ENCODE data around the gene SCYGR3. TPM values are rescaled to one million over a fixed set of nuclear protein-coding genes. Genes with fewer than 3 reads are reported as not detected.

Gene SCYGR3
- total and polyA plus RNA-seq, 4 donors: not detected

GRCh38 chr2:227570615-227571014, 44.0 kb downstream of the SCYGR3 start:
- H3K27me3 ChIP-seq (ENCODE audit: control insufficient read depth in 3 of 3, insufficient read depth in 3 of 3, low read length in 2 of 3): no peaks in the 10 kb centered on the region
- ATAC-seq (ENCODE audit: insufficient read depth, low FRiP score) (no peak), DNase-seq (no peak)
- H3K36me3 ChIP-seq (ENCODE audit: control insufficient read depth in 4 of 4, insufficient read depth in 4 of 4, low read length in 4 of 4): peaks cover 0 to 2% (median 0%) of the 10 kb centered on the region in 4 donors
- no peak for TF ChIP-seq CTCF (IDR thresholded peaks at IDR 0.05; ENCODE audit: control extremely low read depth, extremely low read depth)
- H3K4me3 ChIP-seq: no peak overlapping the region
- no peak overlapping the region for H3K9ac ChIP-seq (ENCODE audit: insufficient read depth in 1 of 2, low read length in 2 of 2)
- 57 to 66% methylated on average over 1 of the region's 1 CpG for WGBS, 2 donors
- H3K4me1 ChIP-seq (ENCODE audit: control insufficient read depth in 5 of 5, insufficient read depth in 5 of 5, low read length in 5 of 5): no peaks in the 10 kb centered on the region
- no peak overlapping the region for H3K27ac ChIP-seq (ENCODE audit: low read depth in 1 of 2, low read length in 1 of 2)
- no peaks in the 10 kb centered on the region for H3K9me3 ChIP-seq (ENCODE audit: control insufficient read depth in 4 of 4, insufficient read depth in 3 of 4, low read length in 3 of 4)

DNA sequence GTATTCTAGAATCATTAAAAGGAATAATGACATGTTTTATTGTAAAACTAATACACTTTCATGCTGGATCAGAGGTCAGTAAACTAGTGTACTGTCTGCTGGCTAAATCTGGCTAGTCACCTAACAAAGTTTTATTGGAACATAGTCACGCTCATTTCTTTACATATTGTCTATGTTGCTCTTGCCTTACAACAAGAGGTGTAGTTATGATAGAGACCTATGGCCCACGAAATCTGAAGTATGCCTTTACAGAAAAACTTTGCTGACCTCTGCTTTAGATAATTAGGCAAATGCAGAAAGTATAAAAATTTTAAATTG, 45.8 kb downstream of the SCYGR3 start:
- WGBS, 2 donors: 87 to 94% methylated on average over 2 of the region's 2 CpGs
- peaks cover 0 to 2% (median 0%) of the 10 kb centered on the region in 4 donors for H3K36me3 ChIP-seq (ENCODE audit: control insufficient read depth in 4 of 4, insufficient read depth in 4 of 4, low read length in 4 of 4)
- TF ChIP-seq CTCF (IDR thresholded peaks at IDR 0.05; ENCODE audit: control extremely low read depth, extremely low read depth): no peak
- no peak overlapping the region for H3K9ac ChIP-seq (ENCODE audit: insufficient read depth in 1 of 2, low read length in 2 of 2)
- H3K9me3 ChIP-seq (ENCODE audit: control insufficient read depth in 4 of 4, insufficient read depth in 3 of 4, low read length in 3 of 4): no peaks in the 10 kb centered on the region
- H3K4me3 ChIP-seq: no peak overlapping the region
- no peak overlapping the region for H3K27ac ChIP-seq (ENCODE audit: low read depth in 1 of 2, low read length in 1 of 2)
- ATAC-seq (ENCODE audit: insufficient read depth, low FRiP score) (no peak), DNase-seq (no peak)
- H3K4me1 ChIP-seq (ENCODE audit: control insufficient read depth in 5 of 5, insufficient read depth in 5 of 5, low read length in 5 of 5): no peaks in the 10 kb centered on the region
- H3K27me3 ChIP-seq (ENCODE audit: control insufficient read depth in 3 of 3, insufficient read depth in 3 of 3, low read length in 2 of 3): no peaks in the 10 kb centered on the region

GRCh38 chr2:227566012-227566411, 48.6 kb downstream of the SCYGR3 start:
- TF ChIP-seq CTCF (IDR thresholded peaks at IDR 0.05; ENCODE audit: control extremely low read depth, extremely low read depth): no peak
- H3K36me3 ChIP-seq (ENCODE audit: control insufficient read depth in 4 of 4, insufficient read depth in 4 of 4, low read length in 4 of 4): peaks cover 0 to 2% (median 0%) of the 10 kb centered on the region in 4 donors
- DNase-seq: no peak
- H3K9me3 ChIP-seq (ENCODE audit: control insufficient read depth in 4 of 4, insufficient read depth in 3 of 4, low read length in 3 of 4): no peaks in the 10 kb centered on the region
- no peak overlapping the region for H3K27ac ChIP-seq (ENCODE audit: low read depth in 1 of 2, low read length in 1 of 2)
- 64 to 75% methylated on average over 3 of the region's 3 CpGs for WGBS, 2 donors
- no peak for ATAC-seq (ENCODE audit: insufficient read depth, low FRiP score)
- no peak overlapping the region for H3K9ac ChIP-seq (ENCODE audit: insufficient read depth in 1 of 2, low read length in 2 of 2)
- no peak overlapping the region for H3K4me3 ChIP-seq
- no peaks in the 10 kb centered on the region for H3K4me1 ChIP-seq (ENCODE audit: control insufficient read depth in 5 of 5, insufficient read depth in 5 of 5, low read length in 5 of 5)
- H3K27me3 ChIP-seq (ENCODE audit: control insufficient read depth in 3 of 3, insufficient read depth in 3 of 3, low read length in 2 of 3): no peaks in the 10 kb centered on the region

DNA sequence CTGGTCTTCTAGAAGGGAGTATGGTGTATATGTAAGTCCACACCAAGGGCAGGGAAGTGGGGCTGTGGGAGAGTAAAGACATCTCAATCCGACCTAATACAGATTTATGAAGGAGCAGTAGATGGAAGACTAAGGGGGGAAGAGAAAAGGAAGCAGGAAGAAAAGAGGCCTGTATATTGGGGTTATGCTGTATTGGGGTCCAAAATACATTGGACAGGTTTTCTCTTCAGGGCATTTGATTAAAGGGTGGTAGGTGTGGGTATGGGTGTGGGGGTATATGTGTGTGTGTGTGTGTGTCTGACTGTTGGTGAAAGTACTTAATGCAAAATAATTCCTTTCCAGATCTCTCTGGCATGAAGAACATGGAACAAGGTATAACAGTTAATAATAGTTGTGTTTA, 49.6 kb downstream of the SCYGR3 start:
- DNase-seq: no peak
- peaks cover 0 to 2% (median 0%) of the 10 kb centered on the region in 4 donors for H3K36me3 ChIP-seq (ENCODE audit: control insufficient read depth in 4 of 4, insufficient read depth in 4 of 4, low read length in 4 of 4)
- H3K27ac ChIP-seq (ENCODE audit: low read depth in 1 of 2, low read length in 1 of 2): no peak overlapping the region
- H3K4me3 ChIP-seq: no peak overlapping the region
- 95 to 96% methylated on average over 1 of the region's 1 CpG for WGBS, 2 donors
- no peaks in the 10 kb centered on the region for H3K27me3 ChIP-seq (ENCODE audit: control insufficient read depth in 3 of 3, insufficient read depth in 3 of 3, low read length in 2 of 3)
- ATAC-seq (ENCODE audit: insufficient read depth, low FRiP score): no peak
- H3K9ac ChIP-seq (ENCODE audit: insufficient read depth in 1 of 2, low read length in 2 of 2): no peak overlapping the region
- H3K9me3 ChIP-seq (ENCODE audit: control insufficient read depth in 4 of 4, insufficient read depth in 3 of 4, low read length in 3 of 4): no peaks in the 10 kb centered on the region
- no peaks in the 10 kb centered on the region for H3K4me1 ChIP-seq (ENCODE audit: control insufficient read depth in 5 of 5, insufficient read depth in 5 of 5, low read length in 5 of 5)
- TF ChIP-seq CTCF (IDR thresholded peaks at IDR 0.05; ENCODE audit: control extremely low read depth, extremely low read depth): no peak
